Measurements from ENCODE around the gene NKD1.
"Not testable (repeated sequence)": the region's sequence is repeated elsewhere in the genome, so short reads cannot be mapped to it uniquely, and the experiment has no call there.

The NKD1 gene

GRCh38 chr16:50578137-50578536 lies 29.9 kb downstream of the NKD1 start:
- no peak for DNase-seq (ENCODE audit: low read depth, low spot score)

- not testable (repeated sequence) for DNase-seq (ENCODE audit: low read depth, low spot score)
Observed at GRCh38 chr16:50579373-50579772, 31.2 kb downstream of the NKD1 start.

GRCh38 chr16:50580180-50580798 lies 32.1 kb downstream of the NKD1 start:
- DNase-seq (ENCODE audit: low read depth, low spot score), result no peak

- DNase-seq (ENCODE audit: low read depth, low spot score), result no peak
Observed at GRCh38 chr16:50581845-50582244, 33.6 kb downstream of the NKD1 start.

- DNase-seq (ENCODE audit: low read depth, low spot score), result no peak
Observed at GRCh38 chr16:50583211-50583610, 35.0 kb downstream of the NKD1 start.

GRCh38 chr16:50584033-50584722 lies 36.0 kb downstream of the NKD1 start:
- DNase-seq (ENCODE audit: low read depth, low spot score), result no peak

GRCh38 chr16:50585331-50585776 lies 37.2 kb downstream of the NKD1 start:
- no peak for DNase-seq (ENCODE audit: low read depth, low spot score)

GRCh38 chr16:50587543-50587942 lies 39.3 kb downstream of the NKD1 start:
- no peak for DNase-seq (ENCODE audit: low read depth, low spot score)

- DNase-seq (ENCODE audit: low read depth, low spot score), result no peak
Observed at GRCh38 chr16:50588276-50588675, 40.1 kb downstream of the NKD1 start.

- DNase-seq (ENCODE audit: low read depth, low spot score), result no peak
Observed at GRCh38 chr16:50591209-50591608, 43.0 kb downstream of the NKD1 start.

GRCh38 chr16:50591800-50592771 lies 43.9 kb downstream of the NKD1 start:
- no peak for DNase-seq (ENCODE audit: low read depth, low spot score)

- no peak for DNase-seq (ENCODE audit: low read depth, low spot score)
Observed at GRCh38 chr16:50592996-50593395, 44.8 kb downstream of the NKD1 start.

- peak; percentile 59 for DNase-seq (ENCODE audit: low read depth, low spot score)
Observed at GRCh38 chr16:50593410-50594150, 45.4 kb downstream of the NKD1 start.

- no peak for DNase-seq (ENCODE audit: low read depth, low spot score)
Observed at GRCh38 chr16:50594308-50595260, 46.4 kb downstream of the NKD1 start.

- no peak for DNase-seq (ENCODE audit: low read depth, low spot score)
Observed at GRCh38 chr16:50595859-50596258, 47.7 kb downstream of the NKD1 start.

- DNase-seq (ENCODE audit: low read depth, low spot score), result no peak
Observed at GRCh38 chr16:50596762-50597450, 48.7 kb downstream of the NKD1 start.

GRCh38 chr16:50597563-50598255 lies 49.5 kb downstream of the NKD1 start:
- no peak for DNase-seq (ENCODE audit: low read depth, low spot score)

GRCh38 chr16:50598256-50598894 lies 50.2 kb downstream of the NKD1 start:
- DNase-seq (ENCODE audit: low read depth, low spot score), result no peak

- DNase-seq (ENCODE audit: low read depth, low spot score), result no peak
Observed at GRCh38 chr16:50598936-50599361, 50.8 kb downstream of the NKD1 start.

Measured in iPS DF 19.7 (cell line).